Stimulated activated memory B cell treated with anti-CD40 and anti-IgM and Interleukin-4, amounts not matched to agents 10 μg/mL and 1 μg/mL and 100 μg/mL, for 72 hours (primary cell): Measurements from ENCODE around the gene KLHL35.

ENCODE experiments used
- ATAC-seq: fragments of 150-1000 bp; cut with Tn5 transposase; 2 replicates; pipeline ENCODE4 v1.10.0; 2021
- H3K27ac Mint-ChIP-seq: one replicate; pipeline ENCODE4 v1.8.0; 2022; ENCODE audit warnings: mild to moderate bottlenecking, mixed read lengths
- H3K27me3 Mint-ChIP-seq: one replicate; pipeline ENCODE4 v1.8.0; 2022; ENCODE audit warnings: mixed read lengths
- H3K36me3 Mint-ChIP-seq: one replicate; pipeline ENCODE4 v1.8.0; 2022; ENCODE audit warnings: mixed read lengths
- H3K4me1 Mint-ChIP-seq: one replicate; pipeline ENCODE4 v1.8.0; 2022; ENCODE audit warnings: mixed read lengths
- H3K4me3 Mint-ChIP-seq: one replicate; pipeline ENCODE4 v1.8.0; 2022; ENCODE audit warnings: mild to moderate bottlenecking, moderate library complexity, mixed read lengths
- H3K9me3 Mint-ChIP-seq: one replicate; pipeline ENCODE4 v1.8.0; 2022; ENCODE audit warnings: mixed read lengths

Gene KLHL35

GRCh38 chr11:75432911-75433321 is at the start of gene KLHL35:
KLHL35 (minus strand) TSS chr11:75433203; CDS start chr11:75430629, 2,574 bp downstream.
- H3K4me3 Mint-ChIP-seq = no peak within 1 kb of the TSS
- H3K27ac Mint-ChIP-seq = no peak within 1 kb of the TSS
- H3K4me1 Mint-ChIP-seq = peaks cover 20% of the 10 kb centered on the region
- H3K9me3 Mint-ChIP-seq = no peaks in the 10 kb centered on the region
- H3K36me3 Mint-ChIP-seq = peaks cover 30% of the 10 kb centered on the region
- no peak for ATAC-seq
- peaks cover 52% of the 10 kb centered on the region for H3K27me3 Mint-ChIP-seq

- Mint-ChIP-seq H3K4me3 (no peak overlapping the region), H3K36me3 (peaks cover 7% of the 10 kb centered on the region), H3K27ac (peak overlapping the region; percentile 13), H3K9me3 (no peaks in the 10 kb centered on the region), H3K27me3 (no peaks in the 10 kb centered on the region), H3K4me1 (peaks cover 13% of the 10 kb centered on the region)
- no peak for ATAC-seq
Observed at GRCh38 chr11:75481922-75482606, 49.1 kb upstream of the KLHL35 start.

GRCh38 chr11:75481223-75481921 is 48.4 kb upstream of the KLHL35 start:
- H3K4me3 Mint-ChIP-seq = no peak overlapping the region
- peaks cover 13% of the 10 kb centered on the region for H3K4me1 Mint-ChIP-seq
- peak overlapping the region; percentile 43 for H3K27ac Mint-ChIP-seq
- peaks cover 7% of the 10 kb centered on the region for H3K36me3 Mint-ChIP-seq
- no peak for ATAC-seq
- no peaks in the 10 kb centered on the region for H3K27me3 Mint-ChIP-seq
- H3K9me3 Mint-ChIP-seq = no peaks in the 10 kb centered on the region

GRCh38 chr11:75480185-75481175 is 47.5 kb upstream of the KLHL35 start:
- Mint-ChIP-seq H3K36me3 (peaks cover 7% of the 10 kb centered on the region), H3K27ac (peak overlapping the region; percentile 43), H3K4me1 (peaks cover 21% of the 10 kb centered on the region)

GRCh38 chr11:75479597-75480145 is 46.7 kb upstream of the KLHL35 start:
- Mint-ChIP-seq H3K36me3 (peaks cover 7% of the 10 kb centered on the region), H3K4me1 (peaks cover 26% of the 10 kb centered on the region), H3K9me3 (no peaks in the 10 kb centered on the region), H3K27ac (no peak overlapping the region), H3K27me3 (no peaks in the 10 kb centered on the region), H3K4me3 (no peak overlapping the region)
- ATAC-seq = no peak

More at GRCh38 chr11:75480185-75481175, 47.5 kb upstream of the KLHL35 start:
- no peak for ATAC-seq
- H3K4me3 Mint-ChIP-seq = no peak overlapping the region
- H3K9me3 Mint-ChIP-seq = no peaks in the 10 kb centered on the region
- H3K27me3 Mint-ChIP-seq = no peaks in the 10 kb centered on the region

- no peaks in the 10 kb centered on the region for H3K27me3 Mint-ChIP-seq
- H3K36me3 Mint-ChIP-seq = peaks cover 7% of the 10 kb centered on the region
- no peak for ATAC-seq
- peaks cover 26% of the 10 kb centered on the region for H3K4me1 Mint-ChIP-seq
- no peak overlapping the region for H3K27ac Mint-ChIP-seq
- H3K4me3 Mint-ChIP-seq = no peak overlapping the region
- H3K9me3 Mint-ChIP-seq = no peaks in the 10 kb centered on the region
Observed at GRCh38 chr11:75478783-75479596, 46.0 kb upstream of the KLHL35 start.

- H3K4me3 Mint-ChIP-seq = no peak overlapping the region
- H3K36me3 Mint-ChIP-seq = peaks cover 8% of the 10 kb centered on the region
- no peak for ATAC-seq
- H3K27ac Mint-ChIP-seq = no peak overlapping the region
- H3K4me1 Mint-ChIP-seq = peaks cover 25% of the 10 kb centered on the region
- no peaks in the 10 kb centered on the region for H3K27me3 Mint-ChIP-seq
- no peaks in the 10 kb centered on the region for H3K9me3 Mint-ChIP-seq
Observed at GRCh38 chr11:75477614-75477935, 44.6 kb upstream of the KLHL35 start.

GRCh38 chr11:75476739-75477613 is 44.0 kb upstream of the KLHL35 start:
- Mint-ChIP-seq H3K9me3 (no peaks in the 10 kb centered on the region), H3K4me1 (peaks cover 19% of the 10 kb centered on the region), H3K36me3 (peaks cover 6% of the 10 kb centered on the region), H3K27ac (no peak overlapping the region), H3K4me3 (no peak overlapping the region), H3K27me3 (no peaks in the 10 kb centered on the region)
- ATAC-seq = no peak

- ATAC-seq = no peak
- peak overlapping the region; percentile 34 for H3K27ac Mint-ChIP-seq
- H3K4me3 Mint-ChIP-seq = no peak overlapping the region
Observed at GRCh38 chr11:75475767-75476650, 43.0 kb upstream of the KLHL35 start.

GRCh38 chr11:75474878-75475766 is 42.1 kb upstream of the KLHL35 start:
- ATAC-seq = no peak
- peaks cover 6% of the 10 kb centered on the region for H3K36me3 Mint-ChIP-seq
- no peak overlapping the region for H3K4me3 Mint-ChIP-seq
- H3K27me3 Mint-ChIP-seq = no peaks in the 10 kb centered on the region
- H3K27ac Mint-ChIP-seq = peak overlapping the region; percentile 34
- H3K4me1 Mint-ChIP-seq = peaks cover 13% of the 10 kb centered on the region
- no peaks in the 10 kb centered on the region for H3K9me3 Mint-ChIP-seq

More at GRCh38 chr11:75475767-75476650, 43.0 kb upstream of the KLHL35 start:
- Mint-ChIP-seq H3K9me3 (no peaks in the 10 kb centered on the region), H3K27me3 (no peaks in the 10 kb centered on the region), H3K36me3 (peaks cover 6% of the 10 kb centered on the region), H3K4me1 (peaks cover 19% of the 10 kb centered on the region)

GRCh38 chr11:75474240-75474639 is 41.2 kb upstream of the KLHL35 start:
- H3K4me1 Mint-ChIP-seq = peaks cover 13% of the 10 kb centered on the region
- H3K27me3 Mint-ChIP-seq = no peaks in the 10 kb centered on the region
- H3K27ac Mint-ChIP-seq = no peak overlapping the region
- H3K9me3 Mint-ChIP-seq = no peaks in the 10 kb centered on the region
- H3K4me3 Mint-ChIP-seq = no peak overlapping the region
- ATAC-seq = no peak
- peaks cover 6% of the 10 kb centered on the region for H3K36me3 Mint-ChIP-seq

- Mint-ChIP-seq H3K27me3 (no peaks in the 10 kb centered on the region), H3K27ac (no peak overlapping the region), H3K4me3 (no peak overlapping the region), H3K4me1 (peaks cover 13% of the 10 kb centered on the region), H3K9me3 (no peaks in the 10 kb centered on the region), H3K36me3 (peaks cover 6% of the 10 kb centered on the region)
- ATAC-seq = no peak
Observed at GRCh38 chr11:75473684-75474083, 40.7 kb upstream of the KLHL35 start.
